ENCODE data around the gene CD27. TPM values are rescaled to one million over a fixed set of nuclear protein-coding genes. Genes with fewer than 3 reads are reported as not detected.

The CD27 gene
- total and polyA plus RNA-seq, 9 of the 15 experiments (the other 6 are each of a cell fraction or from before 2014, with no cell fraction given): 0.24 TPM; not detected in 8

- TF ChIP-seq PPARD (CRISPR knock-in tag; IDR thresholded peaks at IDR 0.05) (no peak), TOE1 (IDR thresholded peaks at IDR 0.05; ENCODE audit: borderline replicate concordance) (0 out of 2 replicates have a peak, but pooled peaks have one; percentile 41), TOE1 (CRISPR knock-in tag; IDR thresholded peaks at IDR 0.05; ENCODE audit: borderline replicate concordance, low read depth) (no peak), RAD21 (CRISPR knock-in tag; conservative IDR thresholded peaks at IDR 0.05 in 1 of 2, IDR thresholded peaks at IDR 0.05 in 1 of 2) (peak; percentile 90 to 92), REST (IDR thresholded peaks at IDR 0.05; ENCODE audit: borderline replicate concordance) (peak; percentile 90), REST (CRISPR knock-in tag; IDR thresholded peaks at IDR 0.05; ENCODE audit: low read depth) (no peak), MYNN (IDR thresholded peaks at IDR 0.05) (peak; percentile 95), MYNN (CRISPR knock-in tag; IDR thresholded peaks at IDR 0.05) (no peak)
Observed at GRCh38 chr12:6423267-6424007, 21.3 kb upstream of the CD27 start (continued).

Measured in K562 (cell line).